Right lobe of liver (tissue), 6 donors: ENCODE results near the gene CTSC. TPM values are rescaled to one million over a fixed set of nuclear protein-coding genes. Genes with fewer than 3 reads are reported as not detected.
A peak's percentile ranks its signal among the peaks of the same experiment; 100 is the strongest.
"Not testable (repeated sequence)": the region's sequence is repeated elsewhere in the genome, so short reads cannot be mapped to it uniquely, and the experiment has no call there.

ENCODE experiments used
- ATAC-seq, 4 donors: fragments of 200-7000 bp; cut with Tn5 transposase; one replicate each; pipeline ENCODE4 v1.9.1; 2020; ENCODE audit warnings: mild to moderate bottlenecking in 4 of 4, moderate library complexity in 4 of 4
- DNase-seq, 3 donors: peaks; one replicate each; pipeline ENCODE4 v3.0.0-alpha.2; 2020
- H3K27ac ChIP-seq, 3 donors: fragments of 200-600 bp; one replicate each; pipeline ENCODE4 v1.8.0; 2022
- H3K27me3 ChIP-seq, 2 donors: fragments of 200-600 bp; one replicate each; pipeline ENCODE4 v1.8.0; 2022
- H3K36me3 ChIP-seq, 4 donors: fragments of 200-600 bp; sonication (generic) in 1 of 4; one replicate each; pipeline versions ENCODE4 v1.5.1 to v1.8.0; 2017 to 2022; ENCODE audit warnings: control low read depth in 1 of 4
- H3K4me1 ChIP-seq, 4 donors: fragments of 200-600 bp; sonication (generic) in 1 of 4; one replicate each; pipeline versions ENCODE4 v1.5.1 to v1.8.0; 2017 to 2022; ENCODE audit warnings: control low read depth in 1 of 4
- H3K4me3 ChIP-seq, 3 donors: fragments of 200-600 bp; one replicate each; pipeline ENCODE4 v1.8.0; 2022
- H3K9me3 ChIP-seq, 4 donors: fragments of 200-600 bp; sonication (generic) in 1 of 4; one replicate each; pipeline versions ENCODE4 v1.5.1 to v1.8.0; 2017 to 2022; ENCODE audit warnings: control low read depth in 1 of 4
- CTCF ChIP-seq, 4 donors: fragments of 200-600 bp in 3 of 4; fragments of 450-650 bp in 1 of 4; IDR thresholded peaks; one replicate each; pipeline versions ENCODE4 v1.5.1 to v1.8.0; 2016 to 2022; ENCODE audit warnings: antibody characterized with exemption in 4 of 4, mild to moderate bottlenecking in 2 of 4
- POLR2A ChIP-seq: fragments of 450-650 bp; IDR thresholded peaks from one replicate; pipeline ENCODE4 v1.6.1; 2017; ENCODE audit warnings: antibody characterized with exemption, mild to moderate bottlenecking
- WGBS: methylation state at CpG from one replicate; pipeline ENCODE4 v1.1.6; 2018; ENCODE audit warnings: low coverage, low lambda C conversion rate; ENCODE audit not compliant: insufficient coverage; ENCODE audit errors: missing lambda C conversion rate; 5-methylcytosine and 5-hydroxymethylcytosine counted together
- intact Hi-C, 2 donors: fragments of 100-400 bp; cut with DNase I; formaldehyde crosslinking; loops; one replicate each; pipeline versions ENCODE4 v1.11.2 to v1.14.1; 2022
- total RNA-seq, 6 experiments: library from RNA; depleted of rRNA in 2 of 6; stranded (reverse); fragments of >200 nt in 2 of 6; fragmentation: NEBNext Ultra II Directional in 3 of 6; extraction: Animal tissue kit (Norgen Biotek cat#: 25700) in 3 of 6; gene quantifications; one replicate each; pipeline versions ENCODE4 v1.1.0 to v1.2.4, GENCODE V29; 2016 to 2023
- donor health status: DM: no; HTN: yes; CAD: no.
- donor health status: DM: no; HTN: no; CAD: no.
- donor health status: DM: no; HTN: no; CAD: no.
- donor health status: DM: no; HTN: yes; CAD: no.
- donor health status: DM: no; HTN: yes; CAD: no.

CTSC gene
- total RNA-seq, 6 experiments from 2014 or later = 20.1 to 68.0 (median 42.8) TPM

- no peaks in the 10 kb centered on the region for H3K36me3 ChIP-seq
- intact Hi-C loops = no loop called here
- no peak for DNase-seq
- H3K27me3 ChIP-seq = no peaks in the 10 kb centered on the region
- TF ChIP-seq POLR2A = no peak
- no peak for TF ChIP-seq CTCF (IDR thresholded peaks at IDR 0.05)
- no peak overlapping the region for H3K27ac ChIP-seq
- H3K9me3 ChIP-seq = no peaks in the 10 kb centered on the region
- peak in 1 of 4 donors; percentile 42 for ATAC-seq
- no peak overlapping the region for H3K4me3 ChIP-seq
- H3K4me1 ChIP-seq = no peaks in the 10 kb centered on the region
- 52% methylated on average over 3 of the region's 3 CpGs for WGBS
Measured at GRCh38 chr11:88250566-88251242, 86.8 kb downstream of the CTSC start.

- DNase-seq (no peak), ATAC-seq (no peak)
- H3K9me3 ChIP-seq = no peaks in the 10 kb centered on the region
- H3K4me1 ChIP-seq = no peaks in the 10 kb centered on the region
- WGBS = 47% methylated on average over 1 of the region's 1 CpG
- no peaks in the 10 kb centered on the region for H3K27me3 ChIP-seq
- no peaks in the 10 kb centered on the region for H3K36me3 ChIP-seq
- H3K27ac ChIP-seq = no peak overlapping the region
- no peak overlapping the region for H3K4me3 ChIP-seq
- intact Hi-C loops = no loop called here
- no peak for TF ChIP-seq CTCF (IDR thresholded peaks at IDR 0.05)
- TF ChIP-seq POLR2A = no peak
Measured at GRCh38 chr11:88249706-88250105, 87.8 kb downstream of the CTSC start.

- TF ChIP-seq CTCF (IDR thresholded peaks at IDR 0.05) (no peak), POLR2A (no peak)
- no peak for DNase-seq
- Histone ChIP-seq H3K4me3 (no peak overlapping the region), H3K27ac (no peak overlapping the region), H3K27me3 (no peaks in the 10 kb centered on the region), H3K4me1 (no peaks in the 10 kb centered on the region), H3K9me3 (no peaks in the 10 kb centered on the region), H3K36me3 (no peaks in the 10 kb centered on the region)
- WGBS = 80% methylated on average over 3 of the region's 3 CpGs
- intact Hi-C loops = no loop called here
- ATAC-seq = no peak
Measured at GRCh38 chr11:88246696-88247095, 90.8 kb downstream of the CTSC start.

- ATAC-seq, DNase-seq, H3K27ac ChIP-seq, H3K36me3 ChIP-seq, H3K4me3 ChIP-seq, intact Hi-C loops, H3K4me1 ChIP-seq, H3K9me3 ChIP-seq, H3K27me3 ChIP-seq: not testable (repeated sequence)
- 100% methylated on average over 1 of the region's 2 CpGs for WGBS
Measured at GRCh38 chr11:88245576-88245975, 92.0 kb downstream of the CTSC start.

Other genes starting within 250 kb of the CTSC start
- 1 to 10 TPM in 1 of 6 experiments, under 1 TPM in 5; 0.19 to 1.0 (median 0.70) TPM for gene RAB38, start 162.3 kb downstream of the CTSC start, total RNA-seq